ENCODE results near the gene BMERB1.
"Not testable (repeated sequence)": the region's sequence is repeated elsewhere in the genome, so short reads cannot be mapped to it uniquely, and the experiment has no call there.

BMERB1 gene

GRCh38 chr16:15598648-15599190 lies 164.3 kb downstream of the BMERB1 start:
- DNase-seq, result no peak

GRCh38 chr16:15599303-15600070 lies 165.1 kb downstream of the BMERB1 start:
- DNase-seq, result no peak

- no peak for DNase-seq
Observed at GRCh38 chr16:15601212-15601879, 167.0 kb downstream of the BMERB1 start.

- no peak for DNase-seq
Observed at GRCh38 chr16:15602285-15603044, 168.1 kb downstream of the BMERB1 start.

GRCh38 chr16:15604460-15605440 lies 170.4 kb downstream of the BMERB1 start:
- DNase-seq, result peak in 1 of 2 donors; percentile 23

- no peak for DNase-seq
Observed at GRCh38 chr16:15605839-15606517, 171.6 kb downstream of the BMERB1 start.

GRCh38 chr16:15606518-15607220 lies 172.3 kb downstream of the BMERB1 start:
- DNase-seq, result no peak

- not testable (repeated sequence) for DNase-seq
Observed at GRCh38 chr16:15607221-15607699, 172.9 kb downstream of the BMERB1 start.

GRCh38 chr16:15607700-15608396 lies 173.5 kb downstream of the BMERB1 start:
- peak; percentile 90 to 98 for DNase-seq

- peak in 1 of 2 donors; percentile 34 for DNase-seq
Observed at GRCh38 chr16:15608398-15609285, 174.3 kb downstream of the BMERB1 start.

- DNase-seq, result no peak
Observed at GRCh38 chr16:15609286-15609649, 174.9 kb downstream of the BMERB1 start.

- DNase-seq, result no peak
Observed at GRCh38 chr16:15610369-15610871, 176.0 kb downstream of the BMERB1 start.

GRCh38 chr16:15611610-15612009 lies 177.2 kb downstream of the BMERB1 start:
- no peak for DNase-seq

- no peak for DNase-seq
Observed at GRCh38 chr16:15613676-15614075, 179.3 kb downstream of the BMERB1 start.

GRCh38 chr16:15616012-15616411 lies 181.6 kb downstream of the BMERB1 start:
- DNase-seq, result no peak

GRCh38 chr16:15616475-15617165 lies 182.2 kb downstream of the BMERB1 start:
- peak in 1 of 2 donors; percentile 59 for DNase-seq

- DNase-seq, result no peak
Observed at GRCh38 chr16:15617901-15618300, 183.5 kb downstream of the BMERB1 start.

- DNase-seq, result no peak
Observed at GRCh38 chr16:15618392-15618791, 184.0 kb downstream of the BMERB1 start.

Measured in inflammatory macrophage treated with lipopolysaccharide for 1 hour (primary cell).